Measurements from ENCODE around the gene HS6ST1.

The HS6ST1 gene

DNA sequence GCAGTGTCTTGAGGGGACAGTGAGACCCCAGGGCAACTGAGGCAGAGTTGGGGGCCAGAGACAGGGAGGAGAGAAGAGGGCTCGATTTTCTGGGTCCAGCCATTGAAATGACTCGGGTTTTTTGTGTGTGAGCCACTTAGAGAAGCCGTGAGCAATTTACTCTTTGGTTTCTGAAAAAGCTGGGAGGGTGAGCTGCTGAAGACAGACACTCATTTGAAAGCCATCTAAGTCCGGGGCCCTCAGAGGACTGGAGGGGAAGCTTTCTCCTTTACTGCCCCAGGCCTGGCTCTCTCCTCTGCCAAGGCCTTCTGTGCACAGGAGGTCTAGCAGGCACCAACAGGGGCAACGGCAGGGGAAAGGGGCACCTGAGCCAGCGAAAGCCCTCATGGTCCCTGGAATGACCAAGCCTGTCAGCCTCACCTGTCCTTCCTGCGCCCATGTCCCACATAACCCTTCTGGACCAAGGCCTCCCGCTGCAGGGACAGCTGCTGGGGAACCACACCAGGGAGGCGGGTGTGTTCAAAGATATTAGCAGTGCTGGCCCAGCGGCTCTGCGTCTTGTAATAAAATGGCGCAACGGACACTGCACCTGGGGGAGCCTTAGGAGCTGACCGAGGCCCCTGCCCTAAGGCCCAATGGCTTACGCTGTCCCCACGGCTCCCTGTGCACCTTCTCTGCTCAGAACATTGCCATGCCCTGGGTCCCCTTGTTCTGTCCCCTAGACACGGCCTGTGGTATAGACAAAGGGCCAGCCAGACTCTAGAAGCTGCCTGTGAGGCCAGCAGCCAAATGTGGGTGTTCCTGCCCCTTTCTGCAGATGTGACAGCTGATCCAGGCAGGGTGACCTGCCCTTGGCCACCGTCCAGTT, 45.8 kb downstream of the HS6ST1 start:
- Histone ChIP-seq H3K4me3 (ENCODE audit: insufficient read depth in 1 of 2, low read depth in 1 of 2, low read length in 2 of 2) (no peak overlapping the region), H3K36me3 (ENCODE audit: control insufficient read depth in 1 of 2, insufficient read depth in 2 of 2, low read depth in 1 of 2, low read length in 2 of 2) (peaks cover 27 to 30% of the 10 kb centered on the region in 2 experiments), H2BK120ac (ENCODE audit: low read depth, low read length) (no peak overlapping the region), H3K14ac (ENCODE audit: low read length in 2 of 2) (no peak overlapping the region), H3K4me1 (ENCODE audit: control insufficient read depth, insufficient read depth, low read depth, low read length) (peaks cover 5% of the 10 kb centered on the region), H2AK5ac (ENCODE audit: low read length, severe bottlenecking) (no peak overlapping the region), H2BK15ac (ENCODE audit: low read depth, poor library complexity, severe bottlenecking) (no peak overlapping the region), H3K23ac (ENCODE audit: low read length in 2 of 2) (no peak overlapping the region), H4K91ac (ENCODE audit: low read length) (no peak overlapping the region), H3K4ac (ENCODE audit: low read depth in 1 of 2, low read length in 2 of 2) (no peak overlapping the region), H3K18ac (ENCODE audit: low read depth in 1 of 2, low read length in 2 of 2) (no peak overlapping the region), H3K27ac (ENCODE audit: low read length, poor library complexity, severe bottlenecking) (no peak overlapping the region), H3K27me3 (ENCODE audit: control insufficient read depth in 1 of 2, insufficient read depth in 1 of 2, low read length in 2 of 2) (no peaks in the 10 kb centered on the region), H2BK5ac (ENCODE audit: low read depth, low read length, poor library complexity, severe bottlenecking) (no peak overlapping the region), H4K8ac (ENCODE audit: low read length) (no peak overlapping the region), H3K4me2 (ENCODE audit: low read length, poor library complexity, severe bottlenecking) (no peak overlapping the region), H3K9ac (ENCODE audit: low read length) (no peak overlapping the region), H3K9me3 (ENCODE audit: control insufficient read depth, low read length) (peaks cover 12% of the 10 kb centered on the region), H2AFZ (ENCODE audit: low read depth, low read length) (no peak overlapping the region), H2BK12ac (ENCODE audit: low read length in 2 of 2) (no peak overlapping the region), H3K79me1 (replicated peaks; ENCODE audit: low read length, poor library complexity, severe bottlenecking) (peaks cover 4% of the 10 kb centered on the region)
- WGBS: 97% methylated on average over 18 of the region's 18 CpGs
- DNase-seq: no peak

DNA sequence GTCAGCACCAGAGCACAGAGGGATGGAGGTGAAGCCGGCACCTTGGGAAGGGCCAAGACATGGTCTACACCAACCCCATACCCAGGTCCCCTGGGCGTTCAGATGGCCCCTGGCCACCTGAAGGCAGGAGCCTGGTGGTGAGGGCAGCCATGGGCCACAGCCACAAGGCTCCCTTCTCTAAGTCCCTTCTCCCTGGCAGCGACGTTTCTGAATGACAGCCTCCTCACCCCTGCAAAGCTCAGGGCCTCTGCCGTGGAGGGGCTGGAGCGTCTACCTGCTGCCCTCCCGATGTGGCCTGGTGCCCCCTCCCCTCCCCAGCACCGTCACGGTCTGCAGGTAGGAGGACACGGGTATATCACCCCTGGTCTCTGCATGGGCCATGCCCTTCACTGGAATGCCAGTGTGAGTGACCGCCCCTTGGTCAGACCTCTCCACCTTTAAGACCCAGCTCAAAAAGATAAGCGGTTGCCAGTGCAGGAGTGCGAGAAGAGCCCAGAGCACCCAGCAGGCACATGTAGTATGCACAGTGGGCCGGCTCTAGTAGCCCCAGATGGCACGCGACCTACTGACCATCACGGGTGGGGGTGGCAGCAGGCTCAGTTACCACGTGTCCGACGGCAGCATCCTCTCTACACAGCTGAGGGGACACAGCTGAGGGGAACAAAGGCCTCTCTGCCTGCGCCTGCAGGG, 46.6 kb downstream of the HS6ST1 start:
- WGBS: 96% methylated on average over 21 of the region's 21 CpGs
- H2BK5ac ChIP-seq (ENCODE audit: low read depth, low read length, poor library complexity, severe bottlenecking): no peak overlapping the region
- no peak overlapping the region for H3K4me2 ChIP-seq (ENCODE audit: low read length, poor library complexity, severe bottlenecking)

DNA sequence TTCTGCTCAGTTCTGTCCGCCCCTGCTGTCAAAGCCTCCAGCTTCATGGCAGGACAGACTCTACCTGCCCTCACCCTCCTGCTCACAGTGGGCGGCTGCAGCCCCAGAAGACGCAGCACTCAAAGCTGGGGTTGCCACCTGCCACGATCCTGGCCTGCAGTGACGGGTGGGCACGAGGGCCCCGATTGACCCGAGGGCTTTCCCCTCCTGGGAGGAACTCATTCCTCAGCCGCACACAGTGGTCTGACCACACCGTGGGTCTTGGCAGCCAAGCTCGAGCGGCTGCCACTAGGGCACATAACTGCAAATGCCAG, 47.1 kb downstream of the HS6ST1 start:
- no peak overlapping the region for H4K91ac ChIP-seq (ENCODE audit: low read length)
- no peak overlapping the region for H2BK120ac ChIP-seq (ENCODE audit: low read depth, low read length)
- no peak overlapping the region for H2BK15ac ChIP-seq (ENCODE audit: low read depth, poor library complexity, severe bottlenecking)
- H3K27me3 ChIP-seq (ENCODE audit: control insufficient read depth in 1 of 2, insufficient read depth in 1 of 2, low read length in 2 of 2): no peaks in the 10 kb centered on the region
- no peak overlapping the region for H3K4ac ChIP-seq (ENCODE audit: low read depth in 1 of 2, low read length in 2 of 2)
- H3K79me1 ChIP-seq (replicated peaks; ENCODE audit: low read length, poor library complexity, severe bottlenecking): peaks cover 4% of the 10 kb centered on the region
- H3K18ac ChIP-seq (ENCODE audit: low read depth in 1 of 2, low read length in 2 of 2): no peak overlapping the region
- no peak overlapping the region for H3K14ac ChIP-seq (ENCODE audit: low read length in 2 of 2)
- H3K23ac ChIP-seq (ENCODE audit: low read length in 2 of 2): no peak overlapping the region
- WGBS: 95% methylated on average over 12 of the region's 12 CpGs
- H3K9ac ChIP-seq (ENCODE audit: low read length): no peak overlapping the region
- H3K9me3 ChIP-seq (ENCODE audit: control insufficient read depth, low read length): peaks cover 12% of the 10 kb centered on the region
- H3K4me1 ChIP-seq (ENCODE audit: control insufficient read depth, insufficient read depth, low read depth, low read length): peaks cover 2% of the 10 kb centered on the region
- no peak overlapping the region for H2BK5ac ChIP-seq (ENCODE audit: low read depth, low read length, poor library complexity, severe bottlenecking)
- H2AFZ ChIP-seq (ENCODE audit: low read depth, low read length): no peak overlapping the region
- H3K27ac ChIP-seq (ENCODE audit: low read length, poor library complexity, severe bottlenecking): no peak overlapping the region
- H3K4me2 ChIP-seq (ENCODE audit: low read length, poor library complexity, severe bottlenecking): no peak overlapping the region
- H3K4me3 ChIP-seq (ENCODE audit: insufficient read depth in 1 of 2, low read depth in 1 of 2, low read length in 2 of 2): no peak overlapping the region
- no peak overlapping the region for H2AK5ac ChIP-seq (ENCODE audit: low read length, severe bottlenecking)
- H2BK12ac ChIP-seq (ENCODE audit: low read length in 2 of 2): no peak overlapping the region
- peaks cover 27% of the 10 kb centered on the region in 2 experiments for H3K36me3 ChIP-seq (ENCODE audit: control insufficient read depth in 1 of 2, insufficient read depth in 2 of 2, low read depth in 1 of 2, low read length in 2 of 2)
- no peak for DNase-seq
- no peak overlapping the region for H4K8ac ChIP-seq (ENCODE audit: low read length)

More for the DNA sequence above, 46.6 kb downstream of the HS6ST1 start:
- Histone ChIP-seq H3K27me3 (ENCODE audit: control insufficient read depth in 1 of 2, insufficient read depth in 1 of 2, low read length in 2 of 2) (no peaks in the 10 kb centered on the region), H3K9ac (ENCODE audit: low read length) (no peak overlapping the region), H4K8ac (ENCODE audit: low read length) (no peak overlapping the region), H3K23ac (ENCODE audit: low read length in 2 of 2) (no peak overlapping the region), H2BK12ac (ENCODE audit: low read length in 2 of 2) (no peak overlapping the region), H3K4ac (ENCODE audit: low read depth in 1 of 2, low read length in 2 of 2) (no peak overlapping the region), H3K27ac (ENCODE audit: low read length, poor library complexity, severe bottlenecking) (no peak overlapping the region), H3K4me3 (ENCODE audit: insufficient read depth in 1 of 2, low read depth in 1 of 2, low read length in 2 of 2) (no peak overlapping the region), H3K9me3 (ENCODE audit: control insufficient read depth, low read length) (peaks cover 12% of the 10 kb centered on the region), H3K79me1 (replicated peaks; ENCODE audit: low read length, poor library complexity, severe bottlenecking) (peaks cover 4% of the 10 kb centered on the region), H2AFZ (ENCODE audit: low read depth, low read length) (no peak overlapping the region), H3K14ac (ENCODE audit: low read length in 2 of 2) (no peak overlapping the region), H3K18ac (ENCODE audit: low read depth in 1 of 2, low read length in 2 of 2) (no peak overlapping the region), H2AK5ac (ENCODE audit: low read length, severe bottlenecking) (no peak overlapping the region), H2BK120ac (ENCODE audit: low read depth, low read length) (no peak overlapping the region), H3K4me1 (ENCODE audit: control insufficient read depth, insufficient read depth, low read depth, low read length) (peaks cover 2% of the 10 kb centered on the region), H2BK15ac (ENCODE audit: low read depth, poor library complexity, severe bottlenecking) (no peak overlapping the region), H4K91ac (ENCODE audit: low read length) (no peak overlapping the region), H3K36me3 (ENCODE audit: control insufficient read depth in 1 of 2, insufficient read depth in 2 of 2, low read depth in 1 of 2, low read length in 2 of 2) (peaks cover 27% of the 10 kb centered on the region in 2 experiments)
- DNase-seq: no peak
